Lower leg skin (tissue), 4 donors: ENCODE data around the gene BANF2. TPM values are rescaled to one million over a fixed set of nuclear protein-coding genes. Genes with fewer than 3 reads are reported as not detected.

ENCODE experiments used
- DNase-seq, 2 donors: peaks; one replicate each; pipeline ENCODE4 v3.0.0-alpha.2; 2019; ENCODE audit warnings: low spot score in 2 of 2
- H3K4me3 ChIP-seq: fragments of 200-600 bp; sonication (generic); 2 replicates; pipeline ENCODE4 v1.5.1; 2017; ENCODE audit warnings: mild to moderate bottlenecking, low read depth; ENCODE audit not compliant: poor library complexity, severe bottlenecking
- CTCF ChIP-seq, 3 donors: fragments of 450-650 bp; IDR thresholded peaks; one replicate each; pipeline ENCODE4 v1.5.1; 2016; ENCODE audit warnings: antibody characterized with exemption in 3 of 3, mild to moderate bottlenecking in 3 of 3, moderate library complexity in 2 of 3
- POLR2A ChIP-seq, 2 donors: fragments of 450-650 bp; IDR thresholded peaks; one replicate each; pipeline ENCODE4 v1.6.1; 2016 to 2017; ENCODE audit warnings: antibody characterized with exemption in 2 of 2, mild to moderate bottlenecking in 1 of 2, moderate library complexity in 1 of 2
- WGBS, 2 donors: methylation state at CpG; one replicate each; pipeline ENCODE4 v1.1.5; 2018; 5-methylcytosine and 5-hydroxymethylcytosine counted together
- intact Hi-C: fragments of 100-400 bp; cut with DNase I; formaldehyde crosslinking; loops from one replicate; pipeline ENCODE4 v1.15.0; 2023; ENCODE audit warnings: low total_unique reads
- total RNA-seq, 4 donors: library from RNA; depleted of rRNA; stranded (reverse); fragments of >200 nt; gene quantifications; one replicate each; pipeline ENCODE4 v1.1.0, GENCODE V29; 2016

Gene BANF2
- total RNA-seq, 4 donors from 2014 or later: not detected

DNA sequence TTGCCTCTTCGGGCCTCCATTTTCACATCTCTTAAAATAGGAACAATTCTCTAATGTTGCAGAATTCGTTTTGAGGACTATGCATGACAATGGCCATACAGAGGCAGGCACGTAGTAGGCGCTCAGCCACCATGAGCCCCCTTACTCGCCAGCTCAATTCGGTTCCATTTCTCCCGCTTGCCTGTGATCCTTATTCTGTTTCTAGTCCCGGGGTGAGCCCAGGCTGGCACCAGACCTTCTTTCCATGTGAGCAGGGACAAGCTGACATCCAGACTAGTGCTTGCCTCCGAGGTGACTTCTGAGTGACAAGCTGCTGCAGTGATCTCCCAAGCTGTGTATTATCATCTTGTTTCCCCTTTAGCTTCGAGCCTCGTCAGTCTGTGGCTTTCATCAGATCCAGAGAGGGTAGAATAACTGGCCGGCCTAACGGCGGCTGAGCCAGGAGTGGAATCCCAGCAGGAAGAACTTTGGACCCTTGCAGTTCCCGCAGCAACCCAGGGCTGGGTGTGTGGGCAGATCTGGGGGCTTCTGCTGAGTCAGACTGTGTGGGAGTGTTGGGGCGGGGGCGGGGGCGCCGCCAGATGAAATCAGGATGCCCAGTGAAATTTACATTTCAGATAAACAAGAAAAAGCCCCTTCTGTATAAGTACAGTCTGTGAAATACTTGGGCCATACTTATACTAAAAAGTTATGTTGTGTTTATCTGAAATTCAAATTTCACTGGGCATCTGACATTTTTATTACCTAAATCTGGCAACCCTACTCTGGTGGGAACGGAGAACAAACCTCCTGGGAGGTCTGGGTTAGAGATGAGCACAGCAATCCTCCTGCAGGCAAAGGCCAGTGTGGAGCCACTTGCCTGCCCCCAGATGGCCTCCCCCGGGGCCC is 10.9 kb downstream of the BANF2 start:
- 76 to 81% methylated on average over 21 of the region's 21 CpGs for WGBS, 2 donors
- H3K4me3 ChIP-seq: no peak overlapping the region
- TF ChIP-seq POLR2A (IDR thresholded peaks at IDR 0.05) (no peak), CTCF (IDR thresholded peaks at IDR 0.05) (no peak)
- DNase-seq: no peak
- intact Hi-C loops: no loop called here

GRCh38 chr20:17711267-17711627 is 11.5 kb downstream of the BANF2 start:
- 88 to 92% methylated on average over 5 of the region's 5 CpGs for WGBS, 2 donors
- no peak for TF ChIP-seq CTCF (IDR thresholded peaks at IDR 0.05)
- no peak for TF ChIP-seq POLR2A (IDR thresholded peaks at IDR 0.05)
- H3K4me3 ChIP-seq: no peak overlapping the region
- DNase-seq: no peak
- intact Hi-C loops: no loop called here

DNA sequence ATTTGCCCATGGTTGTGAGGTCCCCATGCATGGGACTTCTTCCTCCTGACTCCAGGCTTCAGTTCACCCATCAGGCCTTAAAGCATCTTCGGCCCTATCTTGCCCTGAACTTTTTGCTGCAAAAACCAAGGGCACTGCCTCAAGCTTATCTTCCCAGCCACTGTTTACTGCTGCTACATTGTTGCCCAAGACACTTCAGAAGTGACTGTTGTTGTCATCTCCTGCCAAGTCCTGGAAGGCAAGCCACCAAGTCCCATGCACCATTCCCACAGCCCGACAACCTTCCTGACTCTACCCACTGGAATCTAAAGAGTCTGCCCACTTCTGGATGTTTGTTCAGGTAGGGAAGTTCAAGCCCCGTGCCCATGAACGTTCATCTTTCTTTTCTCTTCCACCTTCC is 12.4 kb downstream of the BANF2 start:
- TF ChIP-seq CTCF (IDR thresholded peaks at IDR 0.05): no peak
- TF ChIP-seq POLR2A (IDR thresholded peaks at IDR 0.05): no peak
- 89 to 94% methylated on average over 4 of the region's 4 CpGs for WGBS, 2 donors
- DNase-seq: no peak
- H3K4me3 ChIP-seq: no peak overlapping the region
- intact Hi-C loops: no loop called here

- 86 to 88% methylated on average over 6 of the region's 6 CpGs for WGBS, 2 donors
- DNase-seq: no peak
- intact Hi-C loops: no loop called here
- H3K4me3 ChIP-seq: no peak overlapping the region
- no peak for TF ChIP-seq POLR2A (IDR thresholded peaks at IDR 0.05)
- no peak for TF ChIP-seq CTCF (IDR thresholded peaks at IDR 0.05)
Observed at GRCh38 chr20:17712708-17713107, 12.9 kb downstream of the BANF2 start.

DNA sequence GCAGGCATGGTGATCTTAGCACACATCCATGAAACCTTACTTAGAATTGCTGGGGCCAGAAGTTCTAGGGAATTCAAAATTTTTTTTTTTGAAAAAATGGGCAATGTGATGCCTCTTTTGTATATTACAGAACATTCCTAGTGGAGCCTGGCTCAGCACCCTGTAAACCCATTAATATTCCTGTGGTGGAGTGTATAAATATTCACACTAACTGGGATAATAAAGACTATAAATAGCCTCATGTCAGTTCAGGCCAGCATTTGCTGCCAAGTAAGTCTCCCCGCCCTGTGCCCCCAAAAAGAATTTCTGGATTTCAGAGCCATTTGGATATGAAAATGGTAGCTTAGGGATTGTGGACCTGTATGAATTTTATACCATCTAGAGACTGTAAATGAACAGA is 14.8 kb downstream of the BANF2 start:
- intact Hi-C loops: no loop called here
- 78 to 84% methylated on average over 1 of the region's 1 CpG for WGBS, 2 donors
- no peak for DNase-seq
- no peak for TF ChIP-seq CTCF (IDR thresholded peaks at IDR 0.05)
- no peak for TF ChIP-seq POLR2A (IDR thresholded peaks at IDR 0.05)
- H3K4me3 ChIP-seq: no peak overlapping the region

DNA sequence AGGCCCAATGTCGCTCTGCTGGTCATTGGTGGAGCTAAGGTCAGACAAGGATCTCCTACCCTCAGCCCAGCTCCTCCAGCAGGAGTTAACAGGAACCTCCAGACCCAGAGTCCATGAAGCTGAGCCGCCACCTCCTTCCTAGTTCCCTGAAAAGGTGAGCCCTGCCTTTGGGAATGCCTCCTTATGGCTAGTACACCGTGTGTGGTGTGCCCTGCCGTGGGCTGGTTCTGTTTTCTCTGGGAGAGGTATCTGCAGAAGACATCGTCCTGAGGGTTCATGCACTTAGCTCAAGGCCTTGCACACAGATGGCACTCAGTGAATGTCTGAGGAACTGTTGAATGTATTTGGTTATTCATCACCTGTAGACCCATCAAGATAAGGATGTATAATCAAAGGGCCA is 15.3 kb downstream of the BANF2 start:
- no peak overlapping the region for H3K4me3 ChIP-seq
- intact Hi-C loops: no loop called here
- 88 to 92% methylated on average over 5 of the region's 5 CpGs for WGBS, 2 donors
- no peak for DNase-seq
- no peak for TF ChIP-seq POLR2A (IDR thresholded peaks at IDR 0.05)
- no peak for TF ChIP-seq CTCF (IDR thresholded peaks at IDR 0.05)
